Kidney tubule cell (primary cell): ENCODE measurements around the gene C22orf23.

Experiments used
- DNase-seq: peaks from one replicate; pipeline ENCODE4 v3.0.0-alpha.2; 2018; ENCODE audit warnings: low spot score

C22orf23 gene

DNA sequence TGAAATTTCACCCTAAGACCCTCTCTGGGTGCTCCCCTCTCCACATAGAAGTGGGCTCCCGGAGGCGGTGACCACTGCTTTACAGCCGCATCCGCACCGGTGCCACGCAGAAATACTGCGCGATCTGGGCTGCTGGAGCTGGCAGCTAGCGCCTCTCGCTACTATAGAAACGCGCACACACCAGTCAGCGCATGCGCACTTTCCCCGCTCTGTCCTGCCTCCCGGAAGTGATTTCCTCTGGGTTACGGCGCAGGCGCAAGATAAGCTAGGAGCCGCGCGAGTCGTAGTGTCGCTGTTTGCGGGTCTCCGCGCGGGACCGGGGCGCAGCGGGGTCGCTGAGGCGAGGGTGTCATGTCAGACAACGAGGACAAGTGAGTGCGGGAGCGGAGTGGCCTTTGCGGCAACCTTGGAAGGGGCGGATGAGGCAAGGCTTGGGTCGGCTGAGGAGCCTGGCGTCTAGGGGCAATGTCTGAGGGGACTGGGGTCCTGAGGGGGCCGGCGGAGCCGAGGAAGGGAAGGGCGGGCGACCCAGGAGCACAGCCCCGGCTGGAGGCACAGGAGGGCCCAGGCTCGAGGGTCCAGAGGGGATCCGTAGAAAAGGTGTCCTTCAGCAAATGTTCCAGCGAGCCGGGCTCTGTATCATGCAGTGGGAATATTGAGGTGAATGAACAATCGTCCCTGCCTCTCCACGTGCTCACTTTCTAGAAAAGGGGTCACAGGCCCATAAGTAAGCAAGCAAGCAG, at the start of gene C22orf23, which contains the start of gene POLR2F:
Gene C22orf23 (minus strand): TSS at position 165 of the 743 bp plus-strand sequence. CDS start 452 bp downstream, outside the sequence.
Gene POLR2F (plus strand): TSS at position 263 of the 743 bp plus-strand sequence. CDS start 89 bp downstream, at position 352.
- DNase-seq, result peak; percentile 95

GRCh38 chr22:37999640-38000272, 46.4 kb upstream of the C22orf23 start:
- DNase-seq, result peak; percentile 35

DNA sequence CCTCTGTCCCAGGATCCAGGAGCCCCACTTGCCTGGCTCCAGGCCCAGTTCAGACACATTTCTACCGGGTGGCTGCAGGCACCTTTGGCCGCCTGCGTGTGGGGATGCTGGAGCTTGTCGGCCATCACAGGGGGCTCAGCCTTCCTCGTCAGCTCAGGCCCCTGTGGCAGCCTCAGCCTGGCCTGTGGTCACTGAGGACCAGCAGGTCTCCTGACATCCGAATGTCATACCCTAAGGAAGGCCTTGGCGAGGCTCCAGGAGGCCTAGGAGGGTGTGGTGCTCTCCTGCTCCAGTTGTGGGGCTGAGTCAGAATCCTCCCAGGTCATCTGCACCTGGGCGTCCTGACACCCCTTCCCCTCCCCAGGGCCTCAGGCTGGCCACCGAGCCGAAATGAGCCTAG, 45.8 kb upstream of the C22orf23 start:
- DNase-seq, result peak; percentile 18

DNA sequence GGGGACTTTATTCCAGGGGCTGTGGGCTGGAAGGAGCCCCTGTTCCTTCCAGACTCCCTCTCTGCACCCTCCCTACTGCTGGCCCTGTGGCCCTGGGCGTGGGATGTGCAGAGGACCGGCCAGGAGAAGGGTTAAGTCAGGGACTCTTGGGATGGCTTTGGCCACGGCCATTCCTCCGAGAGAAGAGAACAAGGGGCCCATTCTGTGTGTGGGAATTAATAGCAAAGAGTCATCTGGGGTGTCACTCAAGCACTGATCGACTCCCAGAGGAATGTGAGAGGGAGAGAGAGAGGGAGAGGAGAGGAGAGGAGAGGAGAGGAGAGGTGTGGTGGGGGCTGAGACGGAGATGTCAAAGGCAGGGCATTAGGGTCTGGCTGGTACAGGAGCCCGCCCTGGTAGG, 45.1 kb upstream of the C22orf23 start:
- DNase-seq, result no peak

DNA sequence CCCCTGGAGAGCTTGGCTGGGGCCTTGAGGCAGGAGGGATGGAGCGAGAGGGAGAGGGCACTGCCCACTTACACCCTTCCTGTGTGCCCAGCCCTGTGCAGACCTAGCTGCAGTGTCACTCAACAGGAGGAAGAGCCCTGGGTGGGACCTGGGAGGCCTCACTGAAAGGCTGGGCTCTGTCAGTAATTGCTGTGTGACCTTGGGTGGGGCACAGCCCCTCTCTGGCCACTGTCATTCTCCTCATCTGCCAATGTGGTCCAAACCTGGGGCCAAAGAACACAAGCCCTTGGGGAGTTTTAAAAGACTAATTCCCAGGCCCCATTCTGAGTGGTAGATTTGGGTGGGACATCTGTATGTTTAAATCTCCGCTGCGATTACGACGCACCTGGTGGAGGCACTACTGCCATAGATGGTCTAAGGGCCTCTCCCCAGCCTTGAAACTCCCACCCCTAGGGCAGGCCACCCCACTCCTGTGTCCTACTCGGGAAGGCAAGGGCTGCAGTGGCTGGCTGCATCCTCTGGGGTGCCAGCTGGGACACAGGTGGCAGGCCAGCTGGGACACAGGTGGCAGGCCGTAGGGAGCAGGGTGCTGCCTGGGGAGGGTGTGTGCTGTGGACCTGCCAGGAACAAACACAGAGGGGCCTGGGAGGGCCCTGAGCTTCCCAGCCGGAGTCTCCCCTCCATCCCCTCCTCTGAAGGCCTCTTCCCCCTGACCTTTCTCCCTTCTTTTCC, 43.3 kb upstream of the C22orf23 start:
- no peak for DNase-seq

DNA sequence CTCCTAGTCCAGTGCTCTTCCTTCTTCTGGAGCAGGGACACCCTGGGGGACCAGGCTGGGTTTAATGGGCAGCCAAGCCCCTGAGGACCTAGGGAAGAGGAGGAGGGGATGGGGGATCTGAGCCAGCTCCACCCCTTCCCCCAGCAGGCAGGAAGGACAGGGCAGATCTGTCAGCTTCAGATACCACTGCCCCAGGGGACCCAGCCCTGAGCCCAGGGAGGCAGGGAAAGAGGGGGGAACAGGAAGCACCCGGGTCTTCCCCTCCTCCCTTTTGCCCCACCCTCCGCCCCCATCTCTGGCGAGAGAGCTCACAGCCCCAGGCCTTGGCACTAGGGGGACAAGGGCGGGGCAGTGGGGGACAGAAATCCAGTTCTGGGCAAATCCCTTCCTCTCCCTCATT, 42.7 kb upstream of the C22orf23 start:
- DNase-seq, result no peak

- DNase-seq, result no peak
These were observed 42.1 kb upstream of the C22orf23 start for GRCh38 chr22:37995460-37995859.

- DNase-seq, result no peak
These were observed 41.6 kb upstream of the C22orf23 start for GRCh38 chr22:37994982-37995381.

- no peak for DNase-seq
These were observed 40.6 kb upstream of the C22orf23 start for GRCh38 chr22:37994049-37994448.

GRCh38 chr22:37991731-37992442, 38.5 kb upstream of the C22orf23 start:
- no peak for DNase-seq

- no peak for DNase-seq
These were observed 37.5 kb upstream of the C22orf23 start for GRCh38 chr22:37990862-37991261.

GRCh38 chr22:37990301-37990700, 36.9 kb upstream of the C22orf23 start:
- DNase-seq, result no peak

GRCh38 chr22:37989146-37990045, 36.0 kb upstream of the C22orf23 start:
- DNase-seq, result peak; percentile 9

- DNase-seq, result no peak
These were observed 33.0 kb upstream of the C22orf23 start for GRCh38 chr22:37986371-37986770.

- DNase-seq, result no peak
These were observed 32.4 kb upstream of the C22orf23 start for GRCh38 chr22:37985751-37986281.

GRCh38 chr22:37985050-37985585, 31.7 kb upstream of the C22orf23 start:
- DNase-seq, result no peak

GRCh38 chr22:37983860-37984791, 30.7 kb upstream of the C22orf23 start, which contains the start of gene SOX10:
Gene SOX10, minus strand, starts transcription at chr22:37984555. Its CDS starts 771 bp downstream, at chr22:37983784.
- DNase-seq, result no peak

DNA sequence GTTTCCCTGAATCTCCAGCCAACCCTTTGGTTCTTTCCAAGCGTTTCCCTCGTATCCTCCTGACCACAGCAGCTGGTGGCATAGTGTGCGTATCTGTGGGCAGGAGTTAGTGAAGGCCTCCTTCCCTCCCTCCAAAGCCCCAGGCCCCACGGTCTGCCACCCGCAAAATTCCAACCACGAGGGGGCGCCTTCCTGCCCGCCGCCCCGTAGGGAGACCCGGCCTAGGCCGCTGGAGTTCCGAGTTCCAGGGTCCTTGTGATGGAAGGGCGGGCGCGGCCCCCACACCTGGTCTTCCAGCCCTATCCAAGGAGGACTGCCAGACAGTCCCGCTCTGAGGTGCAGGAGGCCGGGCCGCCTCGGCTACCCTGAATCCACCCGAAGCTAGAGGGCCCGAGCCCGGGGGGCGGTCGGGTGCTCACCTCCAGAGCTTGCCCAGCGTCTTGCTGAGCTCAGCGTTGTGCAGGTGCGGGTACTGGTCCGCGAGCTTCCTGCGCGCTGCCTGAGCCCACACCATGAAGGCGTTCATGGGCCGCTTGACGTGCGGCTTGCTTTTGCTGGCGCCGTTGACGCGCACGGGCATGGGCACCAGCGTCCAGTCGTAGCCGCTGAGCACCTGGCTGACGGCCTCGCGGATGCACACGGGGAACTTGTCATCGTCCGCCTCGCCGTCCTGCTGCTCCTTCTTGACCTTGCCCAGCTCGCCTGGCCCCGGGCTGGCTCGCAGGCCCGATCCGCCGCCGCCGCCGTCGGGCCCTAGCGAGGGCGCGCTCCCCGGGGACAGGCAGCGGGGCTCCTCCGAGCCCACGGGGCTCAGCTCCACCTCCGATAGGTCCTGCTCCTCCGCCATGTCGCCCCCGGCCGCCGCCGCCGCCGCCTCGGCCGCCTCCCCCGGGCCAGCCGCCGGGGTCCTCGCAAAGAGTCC, 29.8 kb upstream of the C22orf23 start:
- DNase-seq, result no peak
